HepG2 (cell line): ENCODE data around the gene TPI1. TPM values are rescaled to one million over a fixed set of nuclear protein-coding genes. Genes with fewer than 3 reads are reported as not detected.

Experiments used
- ATAC-seq: fragments of 200-7000 bp; cut with Tn5 transposase; 3 replicates; pipeline ENCODE4 v1.9.1; 2020; ENCODE audit warnings: mild to moderate bottlenecking, moderate library complexity
- BruUV-seq: library from RNA; stranded (reverse); fragments of 400-500 nt; replicated peaks from 2 replicates; lab custom pipeline; 2021; lab: Mats Ljungman, UMichigan
- CTCF ChIA-PET: fragments of 300-600 bp; formaldehyde crosslinking; extraction: SDS; loops from one replicate; lab custom pipeline; 2021; ENCODE audit warnings: low total read pairs, inconsistent platforms, low intra/inter-chr PET ratio; lab: Yijun Ruan, JAX
- POLR2A ChIA-PET: fragments of 350-600 bp; sonication (Branson Sonifier 250); formaldehyde crosslinking; loops from one replicate; lab custom pipeline; 2020; ENCODE audit warnings: antibody characterized with exemption, inconsistent platforms; lab: Yijun Ruan, JAX
- DNase-seq: peaks from one replicate; pipeline ENCODE4 v3.0.0-alpha.2; 2015; ENCODE audit warnings: low spot score
- FAIRE-seq: peaks from 3 replicates; lab custom pipeline; 2011; peaks lifted over from hg19 to GRCh38; lab: Jason Lieb, UNC
- H2AFZ ChIP-seq: one replicate; pipeline ENCODE4 v1.6.1; 2011; ENCODE audit warnings: low read length, inconsistent platforms
- H3K27ac ChIP-seq: fragments of 300-600 bp; 3 replicates; pipeline ENCODE4 v1.8.0; 2011; ENCODE audit warnings: mixed run types, mild to moderate bottlenecking, mixed read lengths, low read length, inconsistent platforms; ENCODE audit not compliant: insufficient read depth; ENCODE audit errors: extremely low read length
- H3K27me3 ChIP-seq, 2 experiments: fragments of 200-600 bp in 1 of 2; 2 replicates in 1 of 2; 3 replicates in 1 of 2; pipeline versions ENCODE4 v1.6.0 to v1.8.0; 2011; ENCODE audit warnings: low read length in 2 of 2, mild to moderate bottlenecking in 2 of 2, moderate library complexity in 2 of 2, inconsistent platforms in 1 of 2; ENCODE audit not compliant: insufficient read depth in 2 of 2, control insufficient read depth in 1 of 2
- H3K36me3 ChIP-seq, 2 experiments: fragments of 200-600 bp in 1 of 2; replicated peaks in 1 of 2; 2 replicates in 1 of 2; 3 replicates in 1 of 2; pipeline versions ENCODE4 v1.5.1 to v1.8.0; 2011; ENCODE audit warnings: low read length in 2 of 2, inconsistent platforms in 1 of 2; ENCODE audit not compliant: insufficient read depth in 2 of 2, control insufficient read depth in 1 of 2
- H3K4me1 ChIP-seq: 2 replicates; pipeline ENCODE4 v1.5.1; 2012; ENCODE audit warnings: low read length, inconsistent platforms; ENCODE audit not compliant: insufficient read depth
- H3K4me2 ChIP-seq: 2 replicates; pipeline ENCODE4 v1.6.0; 2011; ENCODE audit warnings: low read depth, low read length, inconsistent platforms
- H3K4me3 ChIP-seq, 3 experiments: fragments of 200-600 bp in 1 of 3; sonication (generic), shearing (Covaris generic) in 1 of 3; replicated peaks in 1 of 3; 2 replicates each; pipeline ENCODE4 v1.5.1; 2011 to 2016; ENCODE audit warnings: low read length in 3 of 3, inconsistent platforms in 2 of 3, low read depth in 2 of 3, mild to moderate bottlenecking in 2 of 3, control low read depth in 1 of 3, mixed read lengths in 1 of 3; ENCODE audit not compliant: insufficient read depth in 1 of 3
- H3K79me2 ChIP-seq: one replicate; pipeline ENCODE4 v1.6.1; 2011; ENCODE audit warnings: low read length, inconsistent platforms; ENCODE audit not compliant: insufficient read depth
- H3K9ac ChIP-seq: 2 replicates; pipeline ENCODE4 v1.6.0; 2011; ENCODE audit warnings: mild to moderate bottlenecking, low read depth, low read length, inconsistent platforms; ENCODE audit not compliant: insufficient read depth
- H3K9me3 ChIP-seq: 2 replicates; pipeline ENCODE4 v1.5.1; 2012; ENCODE audit warnings: mild to moderate bottlenecking, low read length
- H4K20me1 ChIP-seq: 2 replicates; pipeline ENCODE4 v1.6.0; 2011; ENCODE audit warnings: inconsistent platforms, mild to moderate bottlenecking, low read length, moderate library complexity; ENCODE audit not compliant: insufficient read depth
- BRF2 ChIP-seq: sonication (generic); formaldehyde crosslinking; IDR thresholded peaks from 2 replicates; pipeline ENCODE4 v1.8.1; 2022; ENCODE audit warnings: mild to moderate bottlenecking, missing genetic modification reagents
- ERF ChIP-seq: IDR thresholded peaks from 2 replicates; pipeline ENCODE4 v1.6.1; 2018; ENCODE audit warnings: missing biosample characterization, missing genetic modification reagents
- HDAC2 ChIP-seq: sonication (generic); formaldehyde crosslinking; IDR thresholded peaks from 2 replicates; pipeline ENCODE4 v1.4.0; 2020; ENCODE audit warnings: missing genetic modification reagents
- HMG20A ChIP-seq: IDR thresholded peaks from 2 replicates; pipeline ENCODE4 v1.6.1; 2016; ENCODE audit warnings: borderline replicate concordance
- PAWR ChIP-seq: sonication (generic); formaldehyde crosslinking; IDR thresholded peaks from 2 replicates; pipeline ENCODE4 v1.4.0; 2020; ENCODE audit warnings: missing genetic modification reagents, mild to moderate bottlenecking, borderline replicate concordance
- POLR2AphosphoS2 ChIP-seq: IDR thresholded peaks from 2 replicates; pipeline ENCODE4 v1.6.1; 2011; ENCODE audit warnings: low read depth, low read length, improper control_type of control experiment
- SNAI1 ChIP-seq: sonication (generic); formaldehyde crosslinking; IDR thresholded peaks from 2 replicates; pipeline ENCODE4 v1.5.0; 2020; ENCODE audit warnings: mild to moderate bottlenecking, missing genetic modification reagents, borderline replicate concordance
- SOX5 ChIP-seq: IDR thresholded peaks from 2 replicates; pipeline ENCODE4 v1.6.1; 2016; ENCODE audit warnings: borderline replicate concordance
- TBP ChIP-seq: sonication (generic); formaldehyde crosslinking; IDR thresholded peaks from 2 replicates; pipeline ENCODE4 v1.5.0; 2020; ENCODE audit warnings: missing genetic modification reagents
- ZFP36 ChIP-seq: fragments of 150-350 bp; IDR thresholded peaks from 2 replicates; pipeline ENCODE4 v1.6.1; 2018; ENCODE audit warnings: borderline replicate concordance, low read length, low read depth; ENCODE audit not compliant: partially characterized antibody
- ZKSCAN5 ChIP-seq: sonication (generic); formaldehyde crosslinking; IDR thresholded peaks from 2 replicates; pipeline ENCODE4 v1.5.1; 2020; ENCODE audit warnings: mild to moderate bottlenecking, missing genetic modification reagents
- ZNF230 ChIP-seq: sonication (generic); formaldehyde crosslinking; IDR thresholded peaks from 2 replicates; pipeline ENCODE4 v1.4.0; 2020; ENCODE audit warnings: mild to moderate bottlenecking, missing genetic modification reagents
- ZNF251 ChIP-seq: sonication (generic); formaldehyde crosslinking; IDR thresholded peaks from 2 replicates; pipeline ENCODE4 v1.9.0; 2021; ENCODE audit warnings: mild to moderate bottlenecking, missing genetic modification reagents
- ZNF383 ChIP-seq: sonication (generic); formaldehyde crosslinking; IDR thresholded peaks from 2 replicates; pipeline ENCODE4 v1.4.0; 2020; ENCODE audit warnings: missing genetic modification reagents, mild to moderate bottlenecking, borderline replicate concordance
- ZNF484 ChIP-seq: sonication (generic); formaldehyde crosslinking; IDR thresholded peaks from 2 replicates; pipeline ENCODE4 v1.5.1; 2020; ENCODE audit warnings: mild to moderate bottlenecking, low read depth, missing genetic modification reagents, borderline replicate concordance
- ZNF513 ChIP-seq: sonication (generic); formaldehyde crosslinking; conservative IDR thresholded peaks from 2 replicates; pipeline ENCODE4 v1.5.0; 2020; ENCODE audit warnings: missing genetic modification reagents
- ZNF549 ChIP-seq: sonication (generic); formaldehyde crosslinking; IDR thresholded peaks from 2 replicates; pipeline ENCODE4 v1.5.0; 2020; ENCODE audit warnings: missing genetic modification reagents
- ZNF737 ChIP-seq: sonication (generic); formaldehyde crosslinking; IDR thresholded peaks from 2 replicates; pipeline ENCODE4 v1.5.0; 2020; ENCODE audit warnings: missing genetic modification reagents, mild to moderate bottlenecking, borderline replicate concordance
- WGBS: methylation state at CpG from one replicate; pipeline ENCODE4 v1.1.6; 2017; ENCODE audit warnings: low lambda C conversion rate; 5-methylcytosine and 5-hydroxymethylcytosine counted together
- in situ Hi-C: cut with HindIII; loops from 2 replicates; pipeline ENCODE4 v1.10.0; 2017; ENCODE audit warnings: low pct_unique_long_range_greater_than_20kb; ENCODE audit not compliant: extremely low pct_ligation_motif_present
- intact Hi-C: fragments of 100-400 bp; cut with micrococcal nuclease; formaldehyde crosslinking; loops from one replicate; pipeline ENCODE4 v1.10.0; 2022; ENCODE audit not compliant: unreplicated experiment
- polyA plus RNA-seq, 8 experiments: library from polyadenylated mRNA; depleted of rRNA in 3 of 8; stranded (reverse) in 7 of 8; unstranded in 1 of 8; fragments of >200 nt; fragmentation: Illumina TruSeq in 4 of 8; extraction: Trizol in 4 of 8; gene quantifications; 2 replicates each; pipeline versions ENCODE4 v1.2.1 to v1.2.3, GENCODE V29; 2011 to 2016; ENCODE audit warnings: low read depth in 4 of 8, missing spikeins in 1 of 8, mixed read lengths in 1 of 8; ENCODE audit not compliant: insufficient read depth in 1 of 8
- total RNA-seq, 5 experiments: library from RNA; depleted of rRNA; stranded (reverse); fragments of >200 nt; fragmentation: Illumina TruSeq; extraction: Trizol; gene quantifications; 2 replicates each; pipeline ENCODE4 v1.2.3, GENCODE V29; 2016; ENCODE audit warnings: low read depth in 1 of 5

TPI1 gene
- total and polyA plus RNA-seq, 2 of the 13 experiments (the other 11 are each of a cell fraction or from before 2014, with no cell fraction given) = 945 to 2,535 TPM

GRCh38 chr12:6830999-6831398 is 36.3 kb upstream of the TPI1 start:
- H3K9me3 ChIP-seq = no peaks in the 10 kb centered on the region
- no peak for DNase-seq
- H3K4me1 ChIP-seq = peaks cover 24% of the 10 kb centered on the region
- no peak overlapping the region for H3K27ac ChIP-seq
- TF ChIP-seq HMG20A (CRISPR knock-in tag) (no peak), POLR2AphosphoS2 (no peak), SNAI1 (CRISPR knock-in tag) (no peak), ZNF230 (CRISPR knock-in tag) (no peak), ZNF251 (CRISPR knock-in tag) (no peak), TBP (CRISPR knock-in tag) (no peak), ZKSCAN5 (CRISPR knock-in tag) (no peak), ZNF484 (CRISPR knock-in tag) (no peak), ZNF383 (CRISPR knock-in tag) (no peak)
- H3K36me3 ChIP-seq = peaks cover 14 to 25% of the 10 kb centered on the region in 2 experiments; a peak in 4 of 5 replicates
- H3K4me2 ChIP-seq = no peak overlapping the region
- H2AFZ ChIP-seq = no peak overlapping the region
- no peak overlapping the region for H3K9ac ChIP-seq
- in situ Hi-C loops = no loop called here
- intact Hi-C loops = no loop called here
- H4K20me1 ChIP-seq = no peaks in the 10 kb centered on the region
- ChIA-PET POLR2A (interaction anchor here (4.7 kb wide), 1 partner anchor 78 kb away, joined by 20 read pairs; the partner anchor contains the start of gene MLF2), CTCF (no interaction called here)
- peaks cover 16% of the 10 kb centered on the region for H3K79me2 ChIP-seq
- no peak for FAIRE-seq
- H3K4me3 ChIP-seq = no peak overlapping the region
- BruUV-seq = no TSS peak
- H3K27me3 ChIP-seq = no peaks in the 10 kb centered on the region
- WGBS = 92% methylated on average over 4 of the region's 6 CpGs
- ATAC-seq = no peak

- Histone ChIP-seq H3K27me3 (no peaks in the 10 kb centered on the region), H3K9me3 (no peaks in the 10 kb centered on the region)
- intact Hi-C loops = no loop called here
- no peak for TF ChIP-seq ZNF513 (CRISPR knock-in tag)
- no peak for TF ChIP-seq ZNF737 (CRISPR knock-in tag)
- no peak for TF ChIP-seq ZFP36
- TF ChIP-seq SOX5 (CRISPR knock-in tag) = no peak
- TF ChIP-seq BRF2 = no peak
- TF ChIP-seq ERF = no peak
- TF ChIP-seq PAWR = no peak
- TF ChIP-seq HDAC2 (CRISPR knock-in tag) = no peak
- no peak for TF ChIP-seq ZNF549
Measured at GRCh38 chr12:6831450-6831995, 35.8 kb upstream of the TPI1 start.

More at GRCh38 chr12:6831450-6831995, 35.8 kb upstream of the TPI1 start:
- H4K20me1 ChIP-seq = no peaks in the 10 kb centered on the region
- no peak overlapping the region for H3K4me3 ChIP-seq
- H3K27ac ChIP-seq = no peak overlapping the region
- no peak overlapping the region for H3K4me2 ChIP-seq
- no peak overlapping the region for H2AFZ ChIP-seq
- H3K79me2 ChIP-seq = peaks cover 16% of the 10 kb centered on the region
- ChIA-PET CTCF (no interaction called here), POLR2A (interaction anchor here (4.7 kb wide), 1 partner anchor 78 kb away, joined by 20 read pairs; the partner anchor contains the start of gene MLF2)
- no TSS peak for BruUV-seq
- no peak overlapping the region for H3K9ac ChIP-seq
- peaks cover 24% of the 10 kb centered on the region for H3K4me1 ChIP-seq
- DNase-seq (no peak), FAIRE-seq (no peak), ATAC-seq (no peak)
- 97% methylated on average over 12 of the region's 12 CpGs for WGBS
- H3K36me3 ChIP-seq = peaks cover 14 to 28% of the 10 kb centered on the region in 2 experiments; a peak in 4 of 5 replicates
- in situ Hi-C loops = no loop called here
